Hindlimb muscle (tissue), 1 donor: ENCODE results near the gene TRIM9. TPM values are rescaled to one million over a fixed set of nuclear protein-coding genes. Genes with fewer than 3 reads are reported as not detected.

ENCODE experiments used
- DNase-seq: peaks from one replicate; pipeline ENCODE4 v3.0.0-alpha.2; 2013
- polyA plus RNA-seq: library from polyadenylated mRNA; unstranded; fragments of 120-200 nt; gene quantifications from one replicate; pipeline ENCODE4 v1.2.1, GENCODE V29; 2013; ENCODE audit not compliant: insufficient read length

The TRIM9 gene
- polyA plus RNA-seq, 1 donor, result 2.0 TPM

DNA sequence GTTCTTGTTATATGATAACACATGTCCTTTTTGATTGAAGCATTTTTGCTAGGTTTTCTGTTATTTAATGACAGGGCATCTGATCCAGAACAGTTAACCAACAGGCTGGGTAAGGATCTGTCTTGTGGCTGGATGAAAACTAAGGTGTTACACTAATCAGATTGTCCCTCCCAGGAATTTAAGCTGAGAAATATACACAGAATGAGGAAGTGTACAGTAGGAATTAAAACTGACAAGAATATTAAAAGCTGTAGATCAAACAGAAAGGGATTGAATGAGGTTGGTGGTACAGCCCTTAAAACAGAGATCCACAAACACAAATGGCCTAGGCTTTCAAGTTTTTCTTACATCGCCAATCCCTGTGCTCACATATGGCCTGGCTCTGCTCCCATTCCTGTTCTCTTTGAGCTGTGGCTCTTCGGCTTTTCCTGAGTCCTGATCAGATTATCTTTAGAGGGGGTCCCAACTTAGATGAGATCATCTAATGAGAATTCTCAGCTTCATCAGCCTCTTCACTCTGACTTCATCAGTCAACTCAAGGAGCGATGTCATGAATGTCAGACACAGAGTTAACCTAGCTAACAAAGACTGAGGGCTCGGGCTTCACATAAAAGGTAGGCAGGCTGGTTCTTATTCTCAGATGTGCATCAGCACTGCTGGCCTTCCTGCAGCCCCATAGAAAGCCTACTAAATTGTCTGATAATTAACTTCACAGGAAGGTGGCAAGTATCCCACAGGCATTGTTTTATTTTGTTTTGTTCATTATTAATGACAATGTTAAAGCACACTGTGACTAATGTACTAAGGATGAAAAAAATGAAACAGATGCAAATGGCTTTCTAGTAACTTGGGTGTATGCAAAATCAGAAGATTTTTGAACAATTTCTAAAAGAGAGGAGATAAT lies 162.1 kb downstream of the TRIM9 start:
- no peak for DNase-seq

DNA sequence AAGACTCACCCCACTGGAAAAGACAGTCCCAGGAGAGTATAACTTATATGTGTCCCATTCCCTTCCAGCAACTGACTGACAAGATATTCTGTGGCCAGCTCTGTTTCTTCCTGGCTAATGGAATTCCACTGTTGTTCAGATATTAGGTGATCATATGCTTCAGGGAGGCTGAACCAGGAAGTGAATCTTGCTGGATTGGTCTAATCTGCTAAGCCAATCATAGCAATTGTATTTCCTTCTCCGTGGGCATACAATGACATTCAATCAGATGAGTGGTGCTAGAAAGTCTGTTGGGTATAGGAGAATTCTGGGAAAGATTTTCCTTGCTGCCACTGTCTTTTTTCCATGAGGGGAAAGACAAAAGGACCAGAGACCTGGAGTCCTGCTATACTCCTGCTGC lies 162.7 kb downstream of the TRIM9 start:
- no peak for DNase-seq

DNA sequence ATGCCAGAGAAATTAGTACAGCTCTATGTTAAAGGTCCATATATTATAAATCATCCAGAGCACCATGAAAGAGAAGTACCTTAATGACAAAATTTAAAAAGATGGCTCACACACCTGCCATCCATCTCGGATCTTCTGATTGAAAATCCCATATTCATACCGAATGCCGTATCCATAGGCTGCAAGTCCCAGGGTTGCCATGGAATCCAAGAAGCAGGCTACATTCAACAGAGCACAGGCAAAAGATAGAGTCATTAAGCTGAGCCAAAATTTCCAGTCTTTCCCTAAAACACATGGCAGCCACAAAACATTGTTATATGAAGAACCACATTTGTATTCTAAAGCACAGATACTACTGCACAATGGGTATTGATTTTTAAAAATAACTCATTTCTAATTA lies 163.3 kb downstream of the TRIM9 start:
- no peak for DNase-seq

DNA sequence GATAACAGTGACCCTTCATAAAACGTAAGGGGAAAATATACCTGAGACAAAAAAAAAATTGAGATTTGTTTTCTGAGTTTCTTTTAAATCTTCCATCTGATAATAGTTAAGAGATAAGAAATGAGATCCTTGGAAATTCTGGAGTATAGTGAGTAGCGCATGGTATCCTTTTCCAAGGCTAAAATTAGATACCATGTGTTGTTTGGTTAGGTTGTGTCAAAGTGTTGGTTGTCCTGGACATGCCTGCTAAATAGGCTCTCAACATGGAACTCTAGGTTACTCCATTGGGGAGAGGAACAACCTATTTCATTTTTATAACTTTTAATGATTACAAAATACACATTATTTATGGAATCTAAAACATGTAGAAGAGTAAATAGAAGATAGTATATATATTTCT lies 165.4 kb downstream of the TRIM9 start:
- no peak for DNase-seq

DNA sequence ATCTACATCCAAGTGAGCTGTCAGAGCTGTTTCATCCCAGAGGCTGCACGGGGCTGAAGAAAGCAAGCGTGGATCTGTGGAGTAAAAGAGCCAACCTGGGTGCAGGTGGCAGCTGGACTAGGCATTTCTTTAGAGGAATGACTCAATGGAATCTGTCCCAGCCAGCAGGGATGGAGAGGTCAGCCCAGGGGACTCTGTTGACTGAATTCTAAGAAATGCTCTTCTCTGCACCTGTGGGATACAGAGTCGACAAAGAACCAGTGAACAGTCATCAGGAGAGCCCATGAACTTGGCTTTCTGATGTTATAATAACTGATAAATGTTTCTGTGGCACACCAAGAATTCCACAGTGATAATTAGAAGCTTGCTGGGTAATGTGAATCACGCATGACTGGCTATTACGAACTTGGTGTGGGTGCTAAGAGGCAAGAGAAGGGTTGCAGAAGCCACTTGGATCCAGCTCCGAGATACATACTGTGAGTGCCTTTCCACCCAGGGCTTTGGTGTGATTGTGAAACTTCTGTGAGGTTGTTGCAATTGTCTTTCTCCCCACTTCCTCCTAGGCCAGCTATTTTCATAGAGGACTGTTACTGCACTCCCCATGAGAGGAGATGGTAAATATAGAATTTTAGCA lies 166.8 kb downstream of the TRIM9 start:
- DNase-seq, result no peak

DNA sequence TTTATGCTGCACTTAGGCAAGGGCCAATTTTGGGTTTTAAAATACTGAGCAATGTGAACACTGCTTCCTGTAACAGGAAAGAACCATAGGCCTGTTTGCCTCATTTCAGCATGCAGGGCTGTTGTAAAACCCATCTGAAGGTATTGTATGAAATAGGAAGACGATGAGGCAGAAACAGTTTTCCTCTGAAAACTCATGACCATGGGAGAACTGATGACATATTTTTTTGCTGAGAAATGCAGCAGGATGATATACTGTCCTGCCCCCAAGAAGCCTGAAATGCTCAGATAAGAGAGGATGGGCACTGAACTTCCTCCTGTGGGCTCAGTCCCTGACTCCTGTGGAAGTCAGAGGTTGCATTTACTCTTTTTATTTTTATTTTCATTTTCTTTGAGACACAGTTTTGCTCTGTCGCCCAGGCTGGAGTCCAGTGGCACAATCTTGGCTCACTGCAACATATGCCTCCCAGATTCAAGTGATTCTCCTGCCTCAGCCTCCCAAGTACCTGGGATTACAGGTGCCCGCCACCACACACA lies 168.0 kb downstream of the TRIM9 start:
- DNase-seq, result no peak

Other genes with a start within 250 kb of the TRIM9 start
- 1.6 TPM for gene ABHD12B, start 223.1 kb downstream of the TRIM9 start, polyA plus RNA-seq
- 39.4 TPM for gene PYGL, start 150.6 kb downstream of the TRIM9 start, polyA plus RNA-seq
- 26.6 TPM for gene TMX1, start 145.1 kb upstream of the TRIM9 start, polyA plus RNA-seq